AG04449 (cell line): ENCODE data around the gene HPX.

Experiments
- CTCF ChIA-PET: fragments of 350-600 bp; formaldehyde crosslinking; extraction: SDS; loops from one replicate; lab custom pipeline; 2021; ENCODE audit warnings: antibody characterized with exemption; lab: Yijun Ruan, JAX
- POLR2A ChIA-PET: fragments of 400-600, 350-600 bp; formaldehyde crosslinking; extraction: SDS; loops from one replicate; lab custom pipeline; 2020; ENCODE audit warnings: antibody characterized with exemption, inconsistent platforms; lab: Yijun Ruan, JAX
- DNase-seq: peaks from one replicate; pipeline ENCODE4 v3.0.0-alpha.2; 2010; ENCODE audit warnings: low read depth, low spot score
- H3K4me3 ChIP-seq: 2 replicates; pipeline ENCODE4 v1.5.1; 2011; ENCODE audit warnings: low read depth, mild to moderate bottlenecking, control low read depth, low read length
- CTCF ChIP-seq: IDR thresholded peaks from one replicate; pipeline ENCODE4 v1.5.1; 2011; ENCODE audit warnings: mild to moderate bottlenecking, moderate library complexity, low read length, control low read depth, inconsistent platforms; ENCODE audit not compliant: insufficient read depth; ENCODE audit errors: missing control alignments

The HPX gene

GRCh38 chr11:6452219-6452618 is 11.4 kb upstream of the HPX start:
- DNase-seq, result no peak

GRCh38 chr11:6448574-6448973 is 7.8 kb upstream of the HPX start:
- DNase-seq, result no peak
- no peak for TF ChIP-seq CTCF
- no peak overlapping the region for H3K4me3 ChIP-seq
- ChIA-PET CTCF (interaction anchor here (1.2 to 19.9 kb wide), 4 partner anchors 8 to 86 kb away, joined by 4 to 701 read pairs (median 98); partner anchors contain the start of genes HPX and SMPD1), POLR2A (no interaction called here)

More at GRCh38 chr11:6452219-6452618, 11.4 kb upstream of the HPX start:
- CTCF ChIA-PET, result interaction anchor here (0.9 to 19.9 kb wide), 3 partner anchors 11 to 79 kb away, joined by 3 to 701 read pairs (median 192); partner anchors contain the start of genes HPX and SMPD1
- no peak for TF ChIP-seq CTCF
- POLR2A ChIA-PET, result no interaction called here
- H3K4me3 ChIP-seq, result no peak overlapping the region

GRCh38 chr11:6443269-6444003 is 2.6 kb upstream of the HPX start:
- ChIA-PET CTCF (interaction anchor here (0.8 to 19.9 kb wide), 32 partner anchors 8 to 312 kb away, joined by 3 to 701 read pairs (median 6); partner anchors contain the start of genes APBB1, SMPD1, TPP1 and TRIM3), POLR2A (interaction anchor here (1.6 kb wide), 1 partner anchor 24 kb away, joined by 4 read pairs; the partner anchor contains the start of gene APBB1)
- TF ChIP-seq CTCF, result peak; percentile 91
- no peak for DNase-seq
- no peak overlapping the region for H3K4me3 ChIP-seq

- DNase-seq, result no peak
These were observed 1.7 kb upstream of the HPX start for GRCh38 chr11:6442441-6442840.

GRCh38 chr11:6438979-6439571 is 1.7 kb downstream of the HPX start:
- DNase-seq, result no peak
- POLR2A ChIA-PET, result no interaction called here

More at GRCh38 chr11:6442441-6442840, 1.7 kb upstream of the HPX start:
- ChIA-PET CTCF (interaction anchor here (1.0 to 19.9 kb wide), 12 partner anchors 9 to 263 kb away, joined by 3 to 701 read pairs (median 13); partner anchors contain the start of genes APBB1 and SMPD1), POLR2A (no interaction called here)
- no peak for TF ChIP-seq CTCF
- no peak overlapping the region for H3K4me3 ChIP-seq

More at GRCh38 chr11:6438979-6439571, 1.7 kb downstream of the HPX start:
- CTCF ChIA-PET, result interaction anchor here (0.6 to 19.9 kb wide), 20 partner anchors 10 to 267 kb away, joined by 3 to 701 read pairs (median 6); partner anchors contain the start of genes APBB1, MRPL17, SMPD1 and TIMM10B
- H3K4me3 ChIP-seq, result no peak overlapping the region
- peak; percentile 80 for TF ChIP-seq CTCF
